Stimulated activated naive CD8-positive, alpha-beta T cell treated with anti-CD3 and anti-CD28 coated beads, Interleukin-15, Interleukin-2, amounts not matched to agents 100 ng/mL and 50 ng/mL, for 24 hours (primary cell): ENCODE data around the gene MLXIP.
A peak's percentile ranks its signal among the peaks of the same experiment; 100 is the strongest.
"Not testable (repeated sequence)": the region's sequence is repeated elsewhere in the genome, so short reads cannot be mapped to it uniquely, and the experiment has no call there.

Experiments
- H3K27ac Mint-ChIP-seq: one replicate; pipeline ENCODE4 v1.8.0; 2021; ENCODE audit warnings: mild to moderate bottlenecking, mixed read lengths
- H3K27me3 Mint-ChIP-seq: one replicate; pipeline ENCODE4 v1.8.0; 2021; ENCODE audit warnings: mixed read lengths
- H3K36me3 Mint-ChIP-seq: one replicate; pipeline ENCODE4 v1.8.0; 2021; ENCODE audit warnings: low read depth, mixed read lengths
- H3K4me1 Mint-ChIP-seq: one replicate; pipeline ENCODE4 v1.8.0; 2021; ENCODE audit warnings: low read depth, mixed read lengths
- H3K4me3 Mint-ChIP-seq: one replicate; pipeline ENCODE4 v1.8.0; 2021; ENCODE audit warnings: mild to moderate bottlenecking, mixed read lengths
- H3K9me3 Mint-ChIP-seq: one replicate; pipeline ENCODE4 v1.8.0; 2021; ENCODE audit warnings: mixed read lengths

The MLXIP gene

DNA sequence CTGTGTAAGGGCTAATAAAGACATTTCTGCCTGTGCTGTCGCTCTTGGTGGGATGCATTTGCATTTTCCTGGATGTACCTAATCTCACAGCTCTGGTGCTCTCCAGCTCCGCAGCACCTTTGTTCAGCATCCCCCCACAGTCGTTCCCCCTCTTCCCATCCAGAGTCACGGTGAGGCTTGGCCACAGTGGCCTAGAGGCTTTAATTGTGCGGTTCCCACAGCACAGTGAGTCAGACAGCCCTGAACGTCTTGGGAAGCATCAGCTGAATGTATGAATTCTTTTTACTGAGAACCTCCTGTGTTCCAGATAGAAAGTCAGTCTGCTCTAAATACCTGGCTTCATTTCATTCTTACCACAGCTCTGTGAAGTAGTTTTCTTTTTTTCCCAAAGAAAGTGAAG, 28.7 kb downstream of the MLXIP start:
- no peaks in the 10 kb centered on the region for H3K9me3 Mint-ChIP-seq
- no peaks in the 10 kb centered on the region for H3K27me3 Mint-ChIP-seq
- H3K4me3 Mint-ChIP-seq: no peak overlapping the region
- H3K4me1 Mint-ChIP-seq: peaks cover 88% of the 10 kb centered on the region
- peaks cover 27% of the 10 kb centered on the region for H3K36me3 Mint-ChIP-seq
- peak overlapping the region; percentile 89 for H3K27ac Mint-ChIP-seq

DNA sequence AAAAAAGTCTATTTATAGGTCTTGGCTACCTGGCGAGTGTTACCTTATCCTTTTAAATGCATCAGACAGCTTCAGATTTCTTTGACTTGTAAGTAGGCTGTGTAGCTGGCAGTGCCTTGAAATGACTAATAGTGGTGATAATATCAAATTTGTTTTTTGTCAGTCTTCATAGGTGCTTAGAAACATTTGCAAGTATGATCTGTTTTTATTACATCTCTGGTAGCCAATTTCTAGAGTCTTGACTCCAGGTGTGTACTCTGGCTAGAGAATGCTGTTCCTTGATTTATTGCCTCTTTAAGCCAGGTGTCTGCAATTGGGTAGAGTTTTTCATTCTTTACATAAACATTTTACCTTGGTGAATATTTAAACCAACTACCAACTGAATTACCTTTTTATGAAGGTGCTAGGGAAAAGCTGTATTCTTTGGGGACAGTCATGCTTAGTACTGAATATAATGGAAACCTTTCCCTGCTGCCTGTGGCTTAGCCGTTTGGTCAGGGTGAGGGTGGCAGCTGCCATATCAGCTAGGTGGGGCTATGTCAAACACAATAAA, 32.6 kb downstream of the MLXIP start:
- Mint-ChIP-seq H3K36me3 (peaks cover 14% of the 10 kb centered on the region), H3K27me3 (no peaks in the 10 kb centered on the region), H3K27ac (no peak overlapping the region), H3K9me3 (no peaks in the 10 kb centered on the region), H3K4me1 (peaks cover 71% of the 10 kb centered on the region), H3K4me3 (no peak overlapping the region)

DNA sequence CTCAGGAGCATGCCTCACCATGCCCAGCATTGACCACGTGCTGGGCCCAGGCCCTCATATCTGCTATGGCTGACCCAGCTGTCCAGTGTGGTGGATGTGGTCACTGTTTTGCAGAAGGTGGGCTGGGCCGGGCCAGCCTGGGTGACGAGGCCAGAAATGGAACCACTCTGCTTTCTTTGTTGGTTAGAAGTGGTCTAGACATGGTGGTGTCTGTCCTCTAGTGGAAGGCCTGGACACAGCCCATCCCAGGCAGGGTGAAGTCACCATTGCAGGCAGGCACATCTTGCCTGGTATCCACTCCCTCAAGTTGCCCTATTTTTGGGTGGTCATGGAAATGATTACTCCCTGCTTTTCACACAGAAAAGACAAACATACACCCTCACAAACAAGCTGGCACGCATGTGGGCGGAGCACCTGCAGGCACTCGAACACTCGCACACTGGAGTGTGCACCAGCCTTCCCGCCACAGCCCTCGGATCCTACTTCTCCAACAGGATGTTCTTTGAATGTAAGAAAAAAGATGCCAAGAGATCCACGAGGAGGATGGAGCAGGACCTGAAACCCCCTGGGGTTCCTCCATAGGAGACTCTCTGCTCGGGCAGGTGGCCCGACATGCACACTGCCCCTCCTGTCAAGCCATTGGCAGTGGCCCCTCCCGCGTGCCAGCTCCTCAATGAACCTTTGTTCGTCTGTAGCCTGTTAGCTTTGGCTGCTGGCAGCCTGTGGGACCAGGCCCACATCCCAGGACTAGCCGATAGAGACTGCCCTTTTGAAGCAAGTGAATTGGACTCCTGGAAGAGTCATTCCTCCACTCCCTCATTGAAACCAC, 38.4 kb downstream of the MLXIP start:
- peaks cover 12% of the 10 kb centered on the region for H3K36me3 Mint-ChIP-seq
- H3K4me3 Mint-ChIP-seq: no peak overlapping the region
- H3K27ac Mint-ChIP-seq: no peak overlapping the region
- H3K9me3 Mint-ChIP-seq: no peaks in the 10 kb centered on the region
- peaks cover 40% of the 10 kb centered on the region for H3K4me1 Mint-ChIP-seq
- no peaks in the 10 kb centered on the region for H3K27me3 Mint-ChIP-seq

DNA sequence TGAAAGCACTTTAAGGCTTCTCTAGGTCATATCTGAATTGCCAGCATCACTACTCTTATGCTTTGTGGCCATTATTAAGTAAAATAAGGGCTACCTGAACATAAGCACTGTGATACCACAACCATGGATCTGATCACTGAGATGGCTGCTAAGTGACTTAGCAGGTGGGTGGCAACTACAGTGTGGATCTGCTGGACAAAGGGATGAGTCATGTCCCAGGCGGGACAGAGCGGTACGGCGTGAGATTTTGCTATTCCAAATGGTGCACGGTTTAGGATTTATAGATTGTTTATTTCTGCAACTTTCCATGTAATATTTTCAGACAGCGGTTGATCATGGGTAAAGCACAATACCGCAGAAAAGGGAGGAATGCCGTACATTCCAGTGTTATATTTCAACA, 39.4 kb downstream of the MLXIP start:
- Mint-ChIP-seq H3K27ac (no peak overlapping the region), H3K27me3 (no peaks in the 10 kb centered on the region), H3K36me3 (peaks cover 12% of the 10 kb centered on the region), H3K9me3 (no peaks in the 10 kb centered on the region), H3K4me3 (no peak overlapping the region), H3K4me1 (peaks cover 42% of the 10 kb centered on the region)

DNA sequence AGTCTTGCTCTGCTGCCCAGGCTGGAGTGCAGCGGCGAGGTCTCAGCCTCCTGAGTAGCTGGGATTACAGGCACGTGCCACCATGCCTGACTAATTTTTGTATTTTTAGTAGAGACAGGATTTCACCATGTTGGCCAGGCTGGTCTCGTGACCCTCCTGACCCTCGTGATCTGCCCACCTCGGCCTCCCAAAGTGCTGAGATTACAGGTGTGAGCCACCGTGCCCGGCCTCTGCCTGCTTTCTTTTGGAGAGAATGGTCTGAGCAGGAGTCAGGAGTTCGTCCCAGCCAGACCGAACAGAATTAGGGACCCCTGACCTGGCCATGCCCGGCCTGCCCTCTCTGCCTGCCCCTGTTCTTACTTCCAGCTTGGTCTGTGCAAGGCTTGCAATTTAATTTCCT, 42.8 kb downstream of the MLXIP start:
- H3K27me3 Mint-ChIP-seq, H3K4me3 Mint-ChIP-seq, H3K9me3 Mint-ChIP-seq: not testable (repeated sequence)
- Mint-ChIP-seq H3K27ac (peak overlapping the region; percentile 62), H3K4me1 (peaks cover 54% of the 10 kb centered on the region), H3K36me3 (peaks cover 12% of the 10 kb centered on the region)

DNA sequence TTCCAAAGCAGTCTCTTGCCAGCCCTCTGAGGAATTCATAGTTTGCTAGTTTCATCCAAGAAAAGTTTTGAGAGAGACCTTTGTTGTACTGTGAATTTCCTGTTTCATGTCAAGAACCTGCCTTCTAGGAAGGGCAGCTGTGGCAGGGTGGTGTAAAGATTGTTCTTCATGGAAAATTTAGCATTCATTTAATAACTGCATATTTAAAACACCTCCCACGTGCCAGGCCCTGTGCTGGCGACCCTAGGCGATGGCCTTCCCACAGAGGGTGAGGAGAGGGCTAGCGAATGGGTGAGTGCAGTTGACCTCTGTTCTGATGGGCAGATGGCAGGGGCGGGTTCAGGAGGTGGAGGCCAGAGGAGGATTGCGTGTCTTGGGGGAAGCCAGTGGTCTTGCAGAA, 43.2 kb downstream of the MLXIP start:
- H3K27ac Mint-ChIP-seq: peak overlapping the region; percentile 62

DNA sequence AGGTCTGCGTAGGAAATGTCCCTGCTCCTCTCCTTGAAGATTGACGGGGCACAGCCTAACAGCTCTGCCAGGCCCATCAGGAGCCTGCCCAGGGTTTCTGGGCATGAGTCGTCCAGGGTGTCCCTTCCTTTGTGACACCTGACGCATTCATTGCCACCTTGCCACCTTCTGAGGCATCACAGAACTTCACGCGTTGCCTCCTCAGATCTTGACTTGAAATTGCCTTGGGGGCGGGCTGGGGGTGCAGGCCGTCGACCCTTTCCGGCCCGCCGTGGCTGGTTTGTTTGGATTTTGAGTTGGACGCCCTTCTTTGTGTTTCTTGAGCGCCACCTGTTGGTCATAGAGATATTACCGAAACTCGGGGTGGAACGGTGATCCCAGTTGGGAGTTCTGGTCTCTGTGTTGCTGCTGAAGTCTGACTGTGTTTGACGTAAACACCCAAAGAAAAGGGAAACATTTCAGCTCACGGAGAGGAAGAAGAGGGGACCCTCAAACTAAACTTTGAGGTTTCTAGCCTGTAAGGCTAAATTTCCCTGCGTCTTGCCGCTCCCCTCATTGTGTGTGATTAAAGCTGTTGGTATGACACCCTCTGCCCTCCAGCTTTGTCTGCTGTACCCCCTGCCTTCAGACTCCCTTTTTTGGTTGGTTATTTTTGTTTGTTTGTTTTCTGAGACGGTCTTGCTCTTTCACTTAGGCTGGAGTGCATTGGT, 44.6 kb downstream of the MLXIP start:
- H3K27me3 Mint-ChIP-seq: no peaks in the 10 kb centered on the region
- no peaks in the 10 kb centered on the region for H3K9me3 Mint-ChIP-seq
- H3K4me3 Mint-ChIP-seq: no peak overlapping the region
- peak overlapping the region; percentile 70 for H3K27ac Mint-ChIP-seq
- H3K36me3 Mint-ChIP-seq: peaks cover 5% of the 10 kb centered on the region
- peaks cover 53% of the 10 kb centered on the region for H3K4me1 Mint-ChIP-seq

More for the DNA sequence above, 43.2 kb downstream of the MLXIP start:
- H3K36me3 Mint-ChIP-seq: peaks cover 12% of the 10 kb centered on the region
- no peaks in the 10 kb centered on the region for H3K9me3 Mint-ChIP-seq
- H3K4me1 Mint-ChIP-seq: peaks cover 56% of the 10 kb centered on the region
- no peaks in the 10 kb centered on the region for H3K27me3 Mint-ChIP-seq
- H3K4me3 Mint-ChIP-seq: no peak overlapping the region

DNA sequence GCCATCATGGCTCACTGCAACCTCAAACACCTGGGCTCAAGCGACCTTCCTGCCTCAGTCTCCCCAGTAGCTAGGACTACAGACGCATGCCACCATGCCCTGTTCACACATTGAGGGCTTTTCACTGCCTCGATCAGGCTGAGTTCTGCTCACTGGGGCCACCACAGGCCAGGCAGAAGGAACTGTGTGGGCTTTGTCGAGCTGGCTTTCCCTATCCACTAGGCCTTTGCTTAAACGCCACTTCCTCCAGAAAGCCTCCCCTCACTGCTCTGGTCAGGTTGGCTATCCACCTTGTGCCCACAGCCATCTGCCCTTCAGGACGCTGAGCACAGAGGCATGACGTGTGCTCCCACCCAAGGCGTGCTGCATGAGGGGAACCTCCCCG, 45.2 kb downstream of the MLXIP start:
- peaks cover 6% of the 10 kb centered on the region for H3K36me3 Mint-ChIP-seq
- H3K9me3 Mint-ChIP-seq: no peaks in the 10 kb centered on the region
- peaks cover 53% of the 10 kb centered on the region for H3K4me1 Mint-ChIP-seq
- no peak overlapping the region for H3K4me3 Mint-ChIP-seq
- H3K27me3 Mint-ChIP-seq: no peaks in the 10 kb centered on the region
- peak overlapping the region; percentile 70 for H3K27ac Mint-ChIP-seq

DNA sequence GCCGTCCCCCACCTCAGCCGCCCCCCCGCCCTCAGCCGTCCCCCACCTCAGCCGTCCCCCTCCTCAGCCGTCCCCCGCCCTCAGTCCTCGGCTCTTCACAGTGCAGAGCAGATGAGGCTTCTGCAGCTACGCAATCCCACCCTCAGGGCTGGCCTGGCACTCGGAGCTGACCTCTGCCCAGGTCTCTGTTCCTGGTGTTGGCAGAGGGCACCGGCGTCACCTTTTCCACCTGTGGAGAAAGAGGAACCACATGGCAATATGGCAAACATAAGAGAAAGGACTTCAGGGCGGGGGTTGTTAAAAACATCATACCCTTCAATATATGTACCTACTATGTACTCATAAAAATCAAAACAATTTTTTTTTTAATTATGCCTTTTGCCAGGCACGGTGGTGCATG, 45.8 kb downstream of the MLXIP start:
- Mint-ChIP-seq H3K4me3 (no peak overlapping the region), H3K27me3 (no peaks in the 10 kb centered on the region), H3K27ac (no peak overlapping the region), H3K9me3 (no peaks in the 10 kb centered on the region), H3K36me3 (peaks cover 6% of the 10 kb centered on the region), H3K4me1 (peaks cover 53% of the 10 kb centered on the region)

DNA sequence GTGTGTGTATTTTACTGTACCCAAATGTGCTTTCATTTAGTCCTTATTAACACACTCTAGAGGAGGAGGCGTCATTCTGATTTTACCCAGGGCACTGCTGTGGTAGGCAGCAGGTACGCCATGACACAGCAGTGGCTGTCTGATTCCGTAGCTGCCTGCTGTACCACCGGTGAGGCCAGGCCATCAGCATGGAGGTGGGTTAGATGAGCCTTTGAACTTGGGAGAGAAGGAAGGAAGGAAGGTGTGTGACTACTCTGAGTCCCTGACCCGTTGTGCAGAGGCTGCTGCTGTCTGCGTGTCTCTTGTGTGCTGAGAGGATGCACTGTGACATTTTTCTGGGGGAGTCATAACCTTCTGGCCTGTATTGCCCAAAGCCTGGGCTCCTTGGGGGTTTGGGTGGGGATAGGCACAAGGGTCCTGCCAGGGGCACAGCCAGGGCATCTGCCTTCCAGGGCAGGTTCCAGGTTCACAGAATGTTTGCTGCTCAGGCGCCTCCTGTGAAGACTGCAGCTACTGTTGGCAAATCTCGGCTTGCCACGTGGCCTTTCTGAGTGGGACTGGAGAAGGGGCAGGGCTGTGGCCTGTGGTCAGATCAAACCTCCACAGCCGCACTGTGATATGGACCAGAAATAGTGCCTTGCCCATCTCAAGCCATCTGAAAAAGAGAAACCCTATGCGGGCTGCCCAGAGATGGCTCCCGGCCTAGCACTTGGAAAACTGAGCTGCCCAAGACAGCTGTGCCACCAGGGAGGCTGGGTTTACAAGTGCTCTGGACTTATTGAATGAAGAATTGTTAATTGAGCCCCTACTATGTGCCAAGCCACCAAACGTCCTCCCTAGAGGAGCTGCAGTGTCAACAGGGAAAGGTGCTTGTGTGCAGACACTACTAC, 47.1 kb downstream of the MLXIP start:
- no peak overlapping the region for H3K4me3 Mint-ChIP-seq
- H3K4me1 Mint-ChIP-seq: peaks cover 44% of the 10 kb centered on the region
- no peaks in the 10 kb centered on the region for H3K27me3 Mint-ChIP-seq
- no peaks in the 10 kb centered on the region for H3K9me3 Mint-ChIP-seq
- H3K36me3 Mint-ChIP-seq: peaks cover 9% of the 10 kb centered on the region
- H3K27ac Mint-ChIP-seq: peak overlapping the region; percentile 76

DNA sequence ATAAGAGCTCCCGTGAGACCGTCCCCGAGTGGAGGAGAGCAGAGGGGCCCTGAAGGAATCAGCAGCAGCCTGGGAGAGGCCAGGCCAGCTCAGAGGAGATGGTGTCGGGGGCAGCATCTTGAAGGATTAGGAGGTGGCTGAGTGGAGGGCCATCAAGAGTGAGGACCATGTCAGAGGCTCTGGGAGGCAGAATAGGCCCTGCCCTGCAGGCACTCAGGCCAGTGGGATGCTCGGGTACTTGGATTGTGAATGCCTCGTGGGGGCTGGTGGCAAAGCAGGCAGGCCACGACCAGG, 47.7 kb downstream of the MLXIP start:
- Mint-ChIP-seq H3K4me3 (no peak overlapping the region), H3K4me1 (peaks cover 40% of the 10 kb centered on the region), H3K27ac (peak overlapping the region; percentile 76), H3K36me3 (peaks cover 9% of the 10 kb centered on the region), H3K27me3 (no peaks in the 10 kb centered on the region), H3K9me3 (no peaks in the 10 kb centered on the region)

DNA sequence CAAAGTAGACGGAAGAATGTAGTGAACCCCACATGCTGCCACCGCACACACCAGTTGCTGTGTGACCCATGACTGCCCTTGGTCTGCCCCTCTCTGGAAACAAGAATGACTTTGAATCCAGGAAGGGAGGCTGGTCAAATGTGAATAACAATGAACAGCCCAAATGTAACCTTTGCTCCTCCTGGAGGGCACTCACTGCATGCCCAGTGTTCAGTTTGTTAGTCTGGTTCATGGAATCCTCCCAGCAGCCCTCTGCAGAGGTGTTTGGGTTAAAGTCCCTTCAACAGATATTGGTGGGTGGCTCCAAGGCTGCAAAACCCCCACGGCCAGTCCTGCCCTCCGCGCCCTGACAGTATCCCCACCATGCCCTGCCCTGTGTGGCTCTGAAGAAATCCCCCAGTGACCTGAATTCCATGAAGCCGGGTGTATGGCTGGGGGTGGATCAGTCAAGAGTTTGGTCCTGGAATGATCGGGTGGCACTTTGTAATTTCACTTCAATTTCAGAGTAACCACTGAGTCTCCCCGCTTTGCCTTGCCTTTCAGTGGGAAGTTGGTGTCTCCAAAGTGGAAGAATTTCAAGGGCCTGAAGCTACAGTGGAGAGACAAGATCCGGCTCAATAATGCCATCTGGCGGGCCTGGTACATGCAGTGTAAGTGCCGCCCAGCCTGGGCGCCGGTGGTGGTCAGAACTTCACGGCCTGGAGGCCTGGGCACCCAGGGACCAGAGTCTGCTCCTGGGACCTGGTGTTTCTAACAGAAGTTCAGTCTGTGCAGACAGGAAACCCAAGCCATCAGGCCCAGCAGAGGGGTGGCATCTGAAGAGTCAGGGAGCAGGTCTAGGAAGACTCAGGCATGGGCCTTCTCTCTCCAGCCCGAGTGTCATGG, 48.4 kb downstream of the MLXIP start:
- peaks cover 34% of the 10 kb centered on the region for H3K4me1 Mint-ChIP-seq
- peaks cover 9% of the 10 kb centered on the region for H3K36me3 Mint-ChIP-seq
- H3K4me3 Mint-ChIP-seq: no peak overlapping the region
- no peak overlapping the region for H3K27ac Mint-ChIP-seq
- H3K27me3 Mint-ChIP-seq: no peaks in the 10 kb centered on the region
- no peaks in the 10 kb centered on the region for H3K9me3 Mint-ChIP-seq

DNA sequence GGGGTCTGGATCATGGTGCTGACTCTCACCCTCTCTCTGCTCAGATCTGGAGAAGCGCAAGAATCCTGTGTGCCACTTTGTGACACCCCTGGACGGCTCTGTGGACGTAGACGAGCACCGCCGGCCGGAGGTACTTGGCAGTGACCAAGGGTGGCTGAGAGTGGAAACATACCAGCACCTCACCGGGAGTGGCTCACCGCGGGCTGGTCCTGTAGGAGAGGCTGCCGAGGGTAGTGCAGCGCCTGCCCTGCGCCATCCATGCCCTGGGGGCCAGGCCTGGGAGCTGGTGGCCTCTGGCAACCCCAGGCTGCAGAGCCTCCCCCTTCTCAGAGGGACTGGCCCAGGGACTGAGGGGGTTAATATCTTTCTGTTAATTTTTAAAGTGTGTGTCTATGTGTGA, 49.3 kb downstream of the MLXIP start:
- no peaks in the 10 kb centered on the region for H3K27me3 Mint-ChIP-seq
- no peaks in the 10 kb centered on the region for H3K9me3 Mint-ChIP-seq
- no peak overlapping the region for H3K4me3 Mint-ChIP-seq
- no peak overlapping the region for H3K27ac Mint-ChIP-seq
- peaks cover 15% of the 10 kb centered on the region for H3K36me3 Mint-ChIP-seq
- H3K4me1 Mint-ChIP-seq: peaks cover 26% of the 10 kb centered on the region

DNA sequence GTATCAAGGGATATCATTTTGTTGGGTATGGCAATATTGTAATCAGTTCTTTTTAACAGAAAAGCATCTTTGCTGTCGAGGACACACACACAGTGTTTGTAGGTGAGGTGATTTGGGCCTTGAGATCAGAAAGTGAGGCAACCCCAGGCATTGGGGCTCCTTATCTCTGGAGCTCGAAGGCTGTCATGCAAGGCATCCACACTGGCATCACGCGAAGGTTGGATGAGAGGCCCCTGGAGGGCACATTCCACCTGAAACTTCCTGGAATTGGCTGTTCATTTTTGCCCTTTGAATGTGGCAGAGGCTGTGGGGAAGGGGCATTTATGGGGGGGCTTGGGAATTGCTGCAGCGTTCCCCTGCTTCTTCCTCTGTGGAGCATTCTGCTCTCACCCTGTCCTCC, 49.9 kb downstream of the MLXIP start:
- Mint-ChIP-seq H3K36me3 (peaks cover 21% of the 10 kb centered on the region), H3K27ac (no peak overlapping the region)

More for the DNA sequence above, 49.9 kb downstream of the MLXIP start:
- H3K4me1 Mint-ChIP-seq: peaks cover 19% of the 10 kb centered on the region
- no peaks in the 10 kb centered on the region for H3K9me3 Mint-ChIP-seq
- no peaks in the 10 kb centered on the region for H3K27me3 Mint-ChIP-seq
- H3K4me3 Mint-ChIP-seq: no peak overlapping the region
